Liver (tissue), 9 donors: ENCODE measurements around the gene RGS14. TPM values are rescaled to one million over a fixed set of nuclear protein-coding genes. Genes with fewer than 3 reads are reported as not detected.
A peak's percentile ranks its signal among the peaks of the same experiment; 100 is the strongest.

ENCODE experiments used
- DNase-seq: peaks from one replicate; pipeline ENCODE4 v3.0.0-alpha.2; 2017; ENCODE audit warnings: low spot score
- H3K27ac ChIP-seq, 2 donors: one replicate each; pipeline ENCODE4 v1.7.0; 2013; ENCODE audit warnings: inconsistent platforms in 2 of 2, low read length in 2 of 2, control low read depth in 1 of 2, low read depth in 1 of 2, mild to moderate bottlenecking in 1 of 2
- H3K27me3 ChIP-seq, 4 donors: one replicate each; pipeline versions ENCODE4 v1.6.1 to v1.7.0; 2013; ENCODE audit warnings: low read length in 3 of 4, inconsistent platforms in 1 of 4, mild to moderate bottlenecking in 1 of 4, moderate library complexity in 1 of 4; ENCODE audit not compliant: control insufficient read depth in 4 of 4, insufficient read depth in 4 of 4
- H3K36me3 ChIP-seq, 4 donors: one replicate each; pipeline versions ENCODE4 v1.6.1 to v1.7.0; 2013; ENCODE audit warnings: low read length in 3 of 4, mild to moderate bottlenecking in 3 of 4, low read depth in 1 of 4, moderate library complexity in 1 of 4; ENCODE audit not compliant: control insufficient read depth in 4 of 4, insufficient read depth in 3 of 4
- H3K4me1 ChIP-seq, 4 donors: one replicate each; pipeline versions ENCODE4 v1.6.1 to v1.7.0; 2013; ENCODE audit warnings: low read length in 3 of 4, mild to moderate bottlenecking in 3 of 4, moderate library complexity in 1 of 4; ENCODE audit not compliant: control insufficient read depth in 4 of 4, insufficient read depth in 4 of 4
- H3K4me3 ChIP-seq, 3 donors: one replicate each; pipeline versions ENCODE4 v1.6.1 to v1.7.0; 2013; ENCODE audit warnings: low read length in 3 of 3, control low read depth in 1 of 3, low read depth in 1 of 3, mild to moderate bottlenecking in 1 of 3
- H3K9ac ChIP-seq, 2 donors: one replicate each; pipeline ENCODE4 v1.7.0; 2013; ENCODE audit warnings: low read length in 2 of 2, mild to moderate bottlenecking in 2 of 2, moderate library complexity in 2 of 2, control low read depth in 1 of 2, low read depth in 1 of 2
- H3K9me3 ChIP-seq, 4 donors: one replicate each; pipeline versions ENCODE4 v1.6.1 to v1.7.0; 2013; ENCODE audit warnings: low read length in 3 of 4; ENCODE audit not compliant: control insufficient read depth in 4 of 4
- ATF3 ChIP-seq: IDR thresholded peaks from 2 replicates; pipeline ENCODE4 v1.6.1; 2016; ENCODE audit warnings: antibody characterized with exemption
- CTCF ChIP-seq: fragments of 150-350 bp; IDR thresholded peaks from 2 replicates; pipeline ENCODE4 v1.5.1; 2017; ENCODE audit warnings: improper control_type of control experiment, low read depth, low read length; ENCODE audit not compliant: missing input control
- EGR1 ChIP-seq, 2 donors: IDR thresholded peaks; 2 replicates each; pipeline ENCODE4 v1.6.1; 2016 to 2018; ENCODE audit warnings: antibody characterized with exemption in 2 of 2, low read depth in 2 of 2
- FOXA1 ChIP-seq: IDR thresholded peaks from 2 replicates; pipeline ENCODE4 v1.6.1; 2016; ENCODE audit warnings: antibody characterized with exemption
- FOXA2 ChIP-seq: IDR thresholded peaks from 2 replicates; pipeline ENCODE4 v1.6.1; 2016; ENCODE audit warnings: antibody characterized with exemption
- GABPA ChIP-seq, 2 donors: IDR thresholded peaks in 1 of 2; conservative IDR thresholded peaks in 1 of 2; 2 replicates each; pipeline ENCODE4 v1.6.1; 2016; ENCODE audit warnings: antibody characterized with exemption in 2 of 2, mild to moderate bottlenecking in 1 of 2, moderate library complexity in 1 of 2
- HNF4A ChIP-seq, 2 donors: conservative IDR thresholded peaks; 2 replicates each; pipeline ENCODE4 v1.6.1; 2016; ENCODE audit warnings: antibody characterized with exemption in 2 of 2, mild to moderate bottlenecking in 2 of 2
- HNF4G ChIP-seq: IDR thresholded peaks from 2 replicates; pipeline ENCODE4 v1.6.1; 2016; ENCODE audit warnings: antibody characterized with exemption
- JUND ChIP-seq, 2 donors: IDR thresholded peaks; 2 replicates each; pipeline ENCODE4 v1.6.1; 2016; ENCODE audit warnings: antibody characterized with exemption in 2 of 2
- NR2F2 ChIP-seq: IDR thresholded peaks from 2 replicates; pipeline ENCODE4 v1.6.1; 2016; ENCODE audit warnings: antibody characterized with exemption
- RAD21 ChIP-seq, 2 donors: IDR thresholded peaks; 2 replicates each; pipeline ENCODE4 v1.6.1; 2016; ENCODE audit warnings: antibody characterized with exemption in 2 of 2, mild to moderate bottlenecking in 2 of 2
- RXRA ChIP-seq, 2 donors: IDR thresholded peaks; 2 replicates each; pipeline ENCODE4 v1.6.1; 2017 to 2018; ENCODE audit warnings: antibody characterized with exemption in 2 of 2, mild to moderate bottlenecking in 1 of 2
- SP1 ChIP-seq: IDR thresholded peaks from 2 replicates; pipeline ENCODE4 v1.6.1; 2018; ENCODE audit warnings: antibody characterized with exemption, mild to moderate bottlenecking
- TAF1 ChIP-seq: conservative IDR thresholded peaks from 2 replicates; pipeline ENCODE4 v1.6.1; 2016; ENCODE audit warnings: antibody characterized with exemption, mild to moderate bottlenecking
- YY1 ChIP-seq: IDR thresholded peaks from 2 replicates; pipeline ENCODE4 v1.6.1; 2016; ENCODE audit warnings: antibody characterized with exemption, mild to moderate bottlenecking
- WGBS: extraction: QIAGEN DNeasy Blood & Tissue Kit; methylation state at CpG from one replicate; pipeline ENCODE4 v1.1.7; 2013; 5-methylcytosine and 5-hydroxymethylcytosine counted together
- polyA plus RNA-seq, 2 donors: library from polyadenylated mRNA; stranded (reverse) in 1 of 2; unstranded in 1 of 2; fragments of 200-250 nt in 1 of 2; fragments of >200 nt in 1 of 2; fragmentation: Nextera tagmentation in 1 of 2; extraction: Ambion mirVana in 1 of 2; gene quantifications; one replicate each; pipeline versions ENCODE4 v1.2.1 to v1.2.3, GENCODE V29; 2013 to 2015
- total RNA-seq, 2 donors: library from RNA; depleted of rRNA; stranded (reverse); fragments of >200 nt; gene quantifications; one replicate each; pipeline ENCODE4 v1.2.3, GENCODE V29; 2014
- TF ChIP-seq, protein P1 (sequence below): IDR thresholded peaks from 2 replicates; pipeline ENCODE4 v1.6.1; 2016; ENCODE audit warnings: antibody characterized with exemption
- TF ChIP-seq, protein P2 (sequence below): IDR thresholded peaks from 2 replicates; pipeline ENCODE4 v1.6.1; 2016; ENCODE audit warnings: antibody characterized with exemption, mild to moderate bottlenecking
- TF ChIP-seq, protein P3 (sequence below): IDR thresholded peaks from 2 replicates; pipeline ENCODE4 v1.6.1; 2016; ENCODE audit warnings: antibody characterized with exemption
- donor health status: healthy.
- donor health status: healthy.
- donor health status: healthy.
- donor health status: healthy.
- donor health status: healthy.

The RGS14 gene
- total and polyA plus RNA-seq, 4 donors: 10.2 to 53.8 (median 33.3) TPM

- Histone ChIP-seq H3K36me3 (no peaks in the 10 kb centered on the region), H3K9ac (no peak overlapping the region), H3K4me3 (no peak overlapping the region), H3K4me1 (peaks cover 1 to 6% (median 4%) of the 10 kb centered on the region in 4 donors), H3K27me3 (no peaks in the 10 kb centered on the region), H3K27ac (no peak overlapping the region), H3K9me3 (no peaks in the 10 kb centered on the region)
- WGBS: 25% methylated on average over 7 of the region's 7 CpGs
- peak; percentile 51 to 78 for TF ChIP-seq RXRA (IDR thresholded peaks at IDR 0.05)
- peak; percentile 74 for TF ChIP-seq HNF4G
- TF ChIP-seq FOXA1: no peak
- peak; percentile 94 for TF ChIP-seq CTCF
- TF ChIP-seq FOXA2: no peak
- no peak for TF ChIP-seq EGR1 (IDR thresholded peaks at IDR 0.05; ENCODE audit: low read depth in 2 of 2)
- TF ChIP-seq RAD21 (IDR thresholded peaks at IDR 0.05): peak; percentile 98 to 99
- TF ChIP-seq TAF1: no peak
- TF ChIP-seq, protein P1, sequence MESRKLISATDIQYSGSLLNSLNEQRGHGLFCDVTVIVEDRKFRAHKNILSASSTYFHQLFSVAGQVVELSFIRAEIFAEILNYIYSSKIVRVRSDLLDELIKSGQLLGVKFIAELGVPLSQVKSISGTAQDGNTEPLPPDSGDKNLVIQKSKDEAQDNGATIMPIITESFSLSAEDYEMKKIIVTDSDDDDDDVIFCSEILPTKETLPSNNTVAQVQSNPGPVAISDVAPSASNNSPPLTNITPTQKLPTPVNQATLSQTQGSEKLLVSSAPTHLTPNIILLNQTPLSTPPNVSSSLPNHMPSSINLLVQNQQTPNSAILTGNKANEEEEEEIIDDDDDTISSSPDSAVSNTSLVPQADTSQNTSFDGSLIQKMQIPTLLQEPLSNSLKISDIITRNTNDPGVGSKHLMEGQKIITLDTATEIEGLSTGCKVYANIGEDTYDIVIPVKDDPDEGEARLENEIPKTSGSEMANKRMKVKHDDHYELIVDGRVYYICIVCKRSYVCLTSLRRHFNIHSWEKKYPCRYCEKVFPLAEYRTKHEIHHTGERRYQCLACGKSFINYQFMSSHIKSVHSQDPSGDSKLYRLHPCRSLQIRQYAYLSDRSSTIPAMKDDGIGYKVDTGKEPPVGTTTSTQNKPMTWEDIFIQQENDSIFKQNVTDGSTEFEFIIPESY: no peak
- TF ChIP-seq, protein P2, sequence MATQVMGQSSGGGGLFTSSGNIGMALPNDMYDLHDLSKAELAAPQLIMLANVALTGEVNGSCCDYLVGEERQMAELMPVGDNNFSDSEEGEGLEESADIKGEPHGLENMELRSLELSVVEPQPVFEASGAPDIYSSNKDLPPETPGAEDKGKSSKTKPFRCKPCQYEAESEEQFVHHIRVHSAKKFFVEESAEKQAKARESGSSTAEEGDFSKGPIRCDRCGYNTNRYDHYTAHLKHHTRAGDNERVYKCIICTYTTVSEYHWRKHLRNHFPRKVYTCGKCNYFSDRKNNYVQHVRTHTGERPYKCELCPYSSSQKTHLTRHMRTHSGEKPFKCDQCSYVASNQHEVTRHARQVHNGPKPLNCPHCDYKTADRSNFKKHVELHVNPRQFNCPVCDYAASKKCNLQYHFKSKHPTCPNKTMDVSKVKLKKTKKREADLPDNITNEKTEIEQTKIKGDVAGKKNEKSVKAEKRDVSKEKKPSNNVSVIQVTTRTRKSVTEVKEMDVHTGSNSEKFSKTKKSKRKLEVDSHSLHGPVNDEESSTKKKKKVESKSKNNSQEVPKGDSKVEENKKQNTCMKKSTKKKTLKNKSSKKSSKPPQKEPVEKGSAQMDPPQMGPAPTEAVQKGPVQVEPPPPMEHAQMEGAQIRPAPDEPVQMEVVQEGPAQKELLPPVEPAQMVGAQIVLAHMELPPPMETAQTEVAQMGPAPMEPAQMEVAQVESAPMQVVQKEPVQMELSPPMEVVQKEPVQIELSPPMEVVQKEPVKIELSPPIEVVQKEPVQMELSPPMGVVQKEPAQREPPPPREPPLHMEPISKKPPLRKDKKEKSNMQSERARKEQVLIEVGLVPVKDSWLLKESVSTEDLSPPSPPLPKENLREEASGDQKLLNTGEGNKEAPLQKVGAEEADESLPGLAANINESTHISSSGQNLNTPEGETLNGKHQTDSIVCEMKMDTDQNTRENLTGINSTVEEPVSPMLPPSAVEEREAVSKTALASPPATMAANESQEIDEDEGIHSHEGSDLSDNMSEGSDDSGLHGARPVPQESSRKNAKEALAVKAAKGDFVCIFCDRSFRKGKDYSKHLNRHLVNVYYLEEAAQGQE: peak; percentile 22
- TF ChIP-seq, protein P3, sequence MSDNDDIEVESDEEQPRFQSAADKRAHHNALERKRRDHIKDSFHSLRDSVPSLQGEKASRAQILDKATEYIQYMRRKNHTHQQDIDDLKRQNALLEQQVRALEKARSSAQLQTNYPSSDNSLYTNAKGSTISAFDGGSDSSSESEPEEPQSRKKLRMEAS: no peak
- peak in 1 of 2 donors; percentile 48 for TF ChIP-seq JUND (IDR thresholded peaks at IDR 0.05)
- no peak for TF ChIP-seq ATF3
- no peak for TF ChIP-seq NR2F2
- peak; percentile 74 for TF ChIP-seq SP1
- TF ChIP-seq GABPA (IDR thresholded peaks at IDR 0.05 in 1 of 2, conservative IDR thresholded peaks at IDR 0.05 in 1 of 2): peak in 1 of 2 donors; percentile 52
- TF ChIP-seq HNF4A (conservative IDR thresholded peaks at IDR 0.05): peak; percentile 82 to 97
- peak; percentile 52 for TF ChIP-seq YY1
- peak; percentile 80 for DNase-seq
Observed at GRCh38 chr5:177317959-177318377, 39.8 kb upstream of the RGS14 start.
